Hematopoietic multipotent progenitor cell (in vitro differentiated cells): ENCODE results near the gene PAQR9. TPM values are rescaled to one million over a fixed set of nuclear protein-coding genes. Genes with fewer than 3 reads are reported as not detected.

Experiments used
- DNase-seq, 3 donors: peaks; one replicate each; pipeline ENCODE4 v3.0.0-alpha.2; 2011 to 2015; ENCODE audit warnings: low read depth in 2 of 3, low spot score in 2 of 3
- total RNA-seq: library from RNA; depleted of rRNA; stranded (reverse); fragments of >200 nt; gene quantifications from one replicate; pipeline ENCODE4 v1.2.3, GENCODE V29; 2012

The PAQR9 gene
- total RNA-seq, 1 donor: not detected

GRCh38 chr3:142983318-142983717, 19.8 kb upstream of the PAQR9 start:
- no peak for DNase-seq

GRCh38 chr3:142982038-142982773, 18.7 kb upstream of the PAQR9 start:
- no peak for DNase-seq

- no peak for DNase-seq
Measured at GRCh38 chr3:142981108-142981507, 17.6 kb upstream of the PAQR9 start.

- no peak for DNase-seq
Measured at GRCh38 chr3:142977399-142977728, 13.9 kb upstream of the PAQR9 start.

- DNase-seq: peak in 2 of 3 donors; percentile 47 to 49
Measured at GRCh38 chr3:142976621-142977398, 13.3 kb upstream of the PAQR9 start.

GRCh38 chr3:142975316-142975995, 12.0 kb upstream of the PAQR9 start:
- no peak for DNase-seq

- DNase-seq: no peak
Measured at GRCh38 chr3:142973217-142974009, 9.9 kb upstream of the PAQR9 start.

GRCh38 chr3:142972092-142972753, 8.7 kb upstream of the PAQR9 start:
- DNase-seq: no peak

- no peak for DNase-seq
Measured at GRCh38 chr3:142971431-142971830, 8.0 kb upstream of the PAQR9 start.

GRCh38 chr3:142968319-142969025, 5.0 kb upstream of the PAQR9 start:
- DNase-seq: no peak

GRCh38 chr3:142966808-142967207, 3.3 kb upstream of the PAQR9 start:
- no peak for DNase-seq

- no peak for DNase-seq
Measured at GRCh38 chr3:142965581-142965980, 2.1 kb upstream of the PAQR9 start.

GRCh38 chr3:142963234-142963515, 299 bp downstream of the PAQR9 start:
- no peak for DNase-seq

GRCh38 chr3:142962520-142963233, 797 bp downstream of the PAQR9 start:
- DNase-seq: peak in 1 of 3 donors; percentile 10

- no peak for DNase-seq
Measured at GRCh38 chr3:142962175-142962519, 1.3 kb downstream of the PAQR9 start.

GRCh38 chr3:142961539-142961938, 1.9 kb downstream of the PAQR9 start:
- DNase-seq: no peak

- no peak for DNase-seq
Measured at GRCh38 chr3:142960322-142960850, 3.1 kb downstream of the PAQR9 start.

GRCh38 chr3:142958707-142959106, 4.8 kb downstream of the PAQR9 start:
- DNase-seq: no peak

GRCh38 chr3:142953443-142953842, 10.0 kb downstream of the PAQR9 start:
- DNase-seq: no peak
